HG02642 (cell line): ENCODE results near the gene TPK1.
A peak's percentile ranks its signal among the peaks of the same experiment; 100 is the strongest.

Source experiments
- ATAC-seq: cut with Tn5 transposase; IDR thresholded peaks from one replicate; pipeline ENCODE4 v1.9.1; 2021; ENCODE audit warnings: mild to moderate bottlenecking; ENCODE audit not compliant: unreplicated experiment, poor library complexity

The TPK1 gene

DNA sequence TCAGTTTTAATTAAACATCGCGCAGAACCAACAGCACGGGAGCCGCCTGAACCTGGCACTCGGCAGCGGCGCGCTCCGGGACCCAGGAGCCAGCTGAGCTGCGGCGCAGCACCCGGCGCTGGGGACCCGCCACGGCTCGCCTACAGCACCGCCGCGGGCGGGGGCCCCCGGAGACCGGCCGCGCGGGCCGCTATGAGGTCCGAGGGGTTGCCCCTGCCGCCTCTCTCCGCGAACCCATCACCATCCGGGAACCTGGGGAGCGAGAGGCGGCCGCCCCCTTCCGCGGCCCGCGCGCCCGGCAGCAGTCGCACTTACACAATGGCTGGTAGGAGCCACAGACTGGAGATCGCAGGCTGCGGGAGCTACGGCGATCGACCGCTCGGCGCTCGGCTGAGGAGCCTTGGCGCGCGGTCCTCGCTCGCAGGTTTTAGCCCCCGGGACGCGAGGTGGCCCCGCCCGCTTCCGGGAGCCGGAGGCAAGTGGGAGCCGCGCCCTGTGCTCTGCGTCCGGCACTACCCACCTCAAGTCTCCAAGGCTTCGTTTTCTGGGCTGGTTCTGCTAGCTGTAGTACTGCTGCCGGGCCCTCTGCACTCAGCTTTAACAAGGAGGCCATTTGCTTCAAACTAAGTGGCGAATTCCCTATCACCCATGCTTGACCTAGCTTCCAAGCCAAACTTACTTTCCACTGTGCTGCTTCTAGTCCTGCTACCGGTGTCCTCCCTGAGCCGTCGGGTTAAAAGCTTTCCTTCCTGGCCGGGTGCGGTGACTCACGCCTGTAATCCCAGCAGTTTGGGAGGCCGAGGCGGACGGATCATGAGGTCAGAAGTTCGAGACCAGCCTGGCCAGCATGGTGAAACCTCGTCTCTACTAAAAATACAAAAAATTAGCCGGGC lies at the start of gene TPK1:
Gene TPK1 (minus strand): TSS at position 402 of the 893 bp plus-strand sequence. CDS start 451 bp downstream, outside the sequence.
- peak; percentile 90 for ATAC-seq

DNA sequence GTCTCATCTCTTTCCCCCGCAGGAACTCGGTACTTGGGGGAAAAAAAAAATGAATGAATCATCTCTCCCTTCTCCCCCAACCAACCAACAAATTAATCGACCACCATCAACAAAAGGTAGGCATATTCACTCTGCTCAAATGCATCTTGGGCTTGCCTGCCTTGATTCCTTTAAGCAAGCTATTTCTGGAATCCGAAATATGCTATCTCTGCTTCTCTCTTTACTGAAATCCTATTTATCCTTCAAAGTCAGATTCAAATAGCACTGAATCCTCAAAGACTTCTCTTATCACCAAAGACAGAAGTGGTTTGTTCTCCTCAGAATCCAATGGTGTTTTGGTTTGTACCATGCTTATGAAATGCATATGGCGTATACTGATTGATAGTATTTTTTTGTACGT lies 49.6 kb upstream of the TPK1 start:
- no peak for ATAC-seq

DNA sequence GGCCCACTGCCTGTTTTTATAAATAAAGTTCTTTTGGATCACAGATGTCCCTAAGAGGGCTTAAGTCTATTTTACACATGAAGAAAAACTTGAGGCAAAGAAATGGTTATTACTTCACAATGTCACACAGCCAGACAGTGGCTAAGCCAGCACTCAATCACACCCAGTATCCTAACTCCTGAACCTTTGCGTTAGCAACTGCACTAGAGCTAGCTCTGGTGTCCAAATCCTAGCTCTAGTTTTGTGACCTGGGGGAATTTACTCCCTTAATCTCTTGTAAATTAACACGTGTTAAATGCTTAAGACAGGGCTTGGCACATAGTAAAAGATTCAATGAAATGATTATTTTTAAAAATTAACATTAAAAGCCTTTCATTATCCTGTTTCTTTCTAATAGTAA lies 49.0 kb upstream of the TPK1 start:
- no peak for ATAC-seq

DNA sequence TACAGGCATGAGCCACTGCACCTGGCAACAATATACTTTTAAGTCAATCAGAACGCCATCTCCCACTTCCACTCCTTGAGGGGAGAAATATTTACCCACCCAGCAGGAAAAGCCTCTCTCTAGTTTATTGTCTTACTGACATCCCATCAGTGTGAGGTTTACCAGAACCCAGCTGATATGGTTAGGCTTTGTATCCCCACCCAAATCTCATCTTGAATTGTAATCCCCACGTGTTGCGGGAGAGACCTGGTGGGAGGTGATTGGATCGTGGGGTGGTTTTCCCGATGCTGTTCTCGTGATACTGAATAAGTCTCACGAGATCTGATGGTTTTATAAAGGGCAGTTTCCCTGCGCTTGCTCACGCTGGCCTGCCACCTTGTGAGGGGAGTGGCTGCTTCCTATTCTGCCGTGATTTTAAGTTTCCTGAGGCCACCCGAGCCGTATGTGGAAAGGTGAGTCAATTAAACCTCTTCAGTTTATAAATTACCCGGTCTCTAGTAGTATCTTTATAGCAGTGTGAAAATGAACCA lies 37.5 kb upstream of the TPK1 start:
- ATAC-seq = no peak

DNA sequence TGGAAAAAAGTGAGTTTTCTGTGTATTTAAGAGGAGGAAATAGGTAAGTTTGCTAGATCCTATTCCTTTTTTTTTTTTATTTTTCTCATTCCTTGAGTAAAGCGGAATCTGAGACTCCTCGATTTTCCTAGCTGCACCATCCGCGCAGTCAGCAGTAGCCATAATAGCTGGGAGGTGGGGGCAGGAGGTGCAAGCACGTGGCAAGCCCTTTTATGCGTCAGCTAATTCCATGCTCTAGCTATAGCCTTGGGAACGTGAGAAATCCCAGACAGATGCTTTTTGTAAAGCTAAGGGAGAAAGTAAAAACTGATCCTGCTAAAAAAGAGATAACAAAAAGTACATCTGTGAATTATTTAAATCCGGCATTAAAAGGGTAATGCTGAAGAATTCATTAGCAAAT lies 33.2 kb upstream of the TPK1 start:
- ATAC-seq = no peak

DNA sequence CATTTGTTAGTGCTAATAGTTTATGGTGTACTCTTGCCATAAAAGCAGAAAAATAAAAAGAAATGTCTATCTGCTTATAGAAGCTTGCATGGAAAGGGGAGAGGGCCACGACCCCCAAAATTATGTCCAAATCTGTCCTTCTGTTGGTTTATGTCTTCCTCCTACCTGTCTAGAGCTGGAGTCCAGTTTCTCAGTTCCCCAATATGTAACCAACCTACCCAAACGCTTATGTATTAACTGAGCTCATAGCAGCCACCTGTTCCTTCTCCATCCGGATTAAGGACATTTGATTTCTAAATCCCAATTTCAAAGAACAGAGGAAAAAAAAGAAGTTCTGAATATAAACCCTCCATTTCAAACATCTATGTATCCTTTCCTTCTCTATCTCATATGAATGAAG lies 30.3 kb upstream of the TPK1 start:
- ATAC-seq = no peak

DNA sequence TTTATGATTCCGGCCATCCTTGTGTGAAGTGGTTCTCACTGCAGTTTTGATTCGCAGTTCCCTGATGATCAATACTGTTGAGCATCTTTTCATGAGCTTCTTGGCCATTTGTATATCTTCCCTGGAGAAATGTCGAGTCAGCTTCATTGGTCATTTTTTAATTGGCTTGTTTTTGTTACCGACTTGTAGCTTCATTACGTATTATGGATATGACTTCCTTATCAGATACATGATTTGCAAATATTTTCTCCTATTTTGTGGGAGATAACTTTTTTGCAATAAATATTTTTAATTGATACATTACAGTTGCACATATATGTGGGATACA lies 27.4 kb upstream of the TPK1 start:
- no peak for ATAC-seq

DNA sequence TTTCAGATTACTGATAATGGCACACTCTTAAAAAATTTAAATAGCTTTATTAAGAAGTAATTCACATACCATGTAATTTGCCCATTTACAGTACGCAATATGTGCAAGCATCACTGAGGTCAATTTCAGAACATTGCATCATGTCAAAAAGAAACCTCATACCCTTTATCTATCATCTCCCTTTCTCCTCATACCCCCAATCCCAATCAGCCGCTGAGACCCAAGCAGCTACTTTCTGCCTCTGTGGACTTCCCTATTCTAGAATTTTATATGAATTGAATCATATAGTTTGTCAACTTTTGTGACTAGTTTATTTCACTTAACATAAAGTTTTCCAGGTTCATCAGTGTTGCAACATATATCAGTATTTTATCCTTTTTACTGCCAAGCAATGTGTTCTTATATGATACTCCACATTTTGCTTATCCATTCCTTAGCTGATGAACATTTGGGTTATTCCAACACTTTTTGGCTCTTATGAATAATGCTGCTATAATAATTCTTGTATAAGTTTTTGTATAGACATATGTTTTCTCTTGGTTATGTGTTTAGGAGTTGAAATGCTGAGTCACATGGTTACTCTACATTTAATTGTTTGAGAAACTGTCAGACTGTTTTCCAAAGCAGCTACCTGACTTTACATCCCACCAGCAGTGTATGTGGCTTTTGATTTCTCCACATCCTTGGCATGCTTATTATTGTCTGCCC lies 26.9 kb upstream of the TPK1 start:
- ATAC-seq = no peak

DNA sequence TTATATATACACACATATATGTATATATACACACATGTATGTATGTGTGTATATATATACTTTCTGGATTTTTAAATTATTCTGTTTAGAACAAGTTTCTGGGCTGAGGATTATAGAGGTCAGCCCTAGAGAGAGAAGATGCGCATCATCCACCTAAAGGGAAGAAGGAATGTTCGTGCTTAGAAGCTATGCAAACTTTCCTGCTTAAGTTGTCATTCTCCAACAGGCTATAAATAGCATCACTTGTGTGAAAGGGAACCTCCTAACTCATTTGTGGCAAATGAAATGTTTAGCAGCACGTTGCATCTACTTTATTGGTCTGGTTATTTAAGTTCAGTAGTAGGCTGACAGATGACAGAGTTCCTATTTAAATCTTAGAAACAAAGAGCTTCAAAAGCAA lies 23.9 kb upstream of the TPK1 start:
- no peak for ATAC-seq

DNA sequence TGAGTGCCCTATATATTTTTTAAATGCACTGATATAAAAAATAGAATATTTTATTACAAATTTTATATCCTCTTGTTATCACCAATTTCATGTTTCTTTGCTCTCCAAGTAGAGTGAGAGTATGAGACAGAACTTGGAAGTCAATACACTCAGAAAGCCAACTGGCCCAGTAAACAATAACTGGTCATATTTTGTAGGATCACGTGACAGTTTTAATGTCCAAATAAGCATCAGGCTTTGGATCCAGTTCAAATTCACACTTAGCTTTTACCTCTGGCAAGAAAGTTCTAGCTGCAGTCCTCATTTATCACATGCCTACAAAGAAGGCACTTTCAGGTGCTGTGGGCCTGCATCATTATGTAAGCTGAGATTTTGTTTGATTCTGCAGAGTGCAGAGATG lies 21.6 kb upstream of the TPK1 start:
- no peak for ATAC-seq

DNA sequence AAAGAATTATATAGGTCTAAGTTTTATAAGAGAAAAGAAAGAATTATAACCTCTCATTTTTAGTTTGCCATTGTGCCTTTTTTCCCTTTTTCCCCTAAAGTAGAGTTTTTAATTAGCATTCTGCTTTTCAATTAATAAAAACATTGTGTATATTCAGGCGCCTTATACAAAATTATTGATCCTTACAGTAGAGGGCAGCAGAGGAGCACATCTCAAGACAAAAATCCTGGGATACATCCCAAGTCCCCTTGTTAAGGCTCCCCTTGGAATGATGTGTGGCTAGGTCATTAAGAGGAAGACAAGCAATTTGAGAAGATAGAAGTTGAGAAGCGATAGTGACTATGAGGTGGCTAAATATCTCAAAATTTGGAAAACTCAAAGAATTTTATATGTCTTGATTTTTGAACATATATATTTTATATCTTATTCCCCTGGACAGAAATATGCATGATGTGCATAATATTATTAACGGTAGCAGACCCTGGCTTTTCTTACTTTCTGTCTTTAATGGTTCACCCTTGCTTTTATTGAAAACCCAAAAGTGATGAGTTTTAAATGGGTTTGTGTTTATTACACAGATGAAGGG lies 19.1 kb upstream of the TPK1 start:
- ATAC-seq = no peak

DNA sequence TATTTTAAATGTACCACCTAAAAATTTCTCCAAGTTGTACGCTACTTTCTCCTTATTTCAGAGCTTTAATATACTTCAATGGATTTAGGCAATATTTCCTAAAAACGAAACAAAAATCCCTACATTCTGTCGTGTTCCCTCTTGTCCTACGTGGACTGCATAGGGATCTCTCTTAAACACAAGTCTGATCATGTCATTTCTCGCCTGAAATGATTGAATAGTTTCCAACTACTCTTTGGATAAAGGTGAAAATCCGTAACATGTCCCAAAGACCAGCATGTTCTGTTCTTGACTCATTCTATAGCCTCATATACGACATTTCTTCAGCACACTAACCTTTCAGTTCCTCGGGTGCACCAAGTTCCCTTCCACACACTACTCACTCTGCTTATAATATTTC lies 17.7 kb upstream of the TPK1 start:
- ATAC-seq = no peak

DNA sequence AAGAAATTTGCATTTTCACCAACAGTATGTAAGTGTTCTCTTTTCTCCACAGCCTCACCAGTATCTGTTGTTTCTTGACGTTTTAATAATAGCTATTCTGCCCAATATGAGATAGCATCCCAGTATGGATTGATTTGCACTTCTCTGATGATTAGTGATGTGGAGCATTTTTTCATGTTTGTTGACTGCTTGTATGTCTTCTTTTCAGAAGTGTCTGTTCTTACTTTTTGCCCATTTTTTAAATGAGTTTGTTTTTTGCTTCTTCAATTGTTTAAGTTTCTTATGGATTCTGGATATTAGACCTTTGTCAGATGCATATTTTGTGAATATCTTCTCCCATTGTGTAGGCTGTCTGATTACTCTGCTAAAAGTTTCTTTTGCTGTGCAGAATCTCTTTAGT lies 12.2 kb upstream of the TPK1 start:
- ATAC-seq = no peak

DNA sequence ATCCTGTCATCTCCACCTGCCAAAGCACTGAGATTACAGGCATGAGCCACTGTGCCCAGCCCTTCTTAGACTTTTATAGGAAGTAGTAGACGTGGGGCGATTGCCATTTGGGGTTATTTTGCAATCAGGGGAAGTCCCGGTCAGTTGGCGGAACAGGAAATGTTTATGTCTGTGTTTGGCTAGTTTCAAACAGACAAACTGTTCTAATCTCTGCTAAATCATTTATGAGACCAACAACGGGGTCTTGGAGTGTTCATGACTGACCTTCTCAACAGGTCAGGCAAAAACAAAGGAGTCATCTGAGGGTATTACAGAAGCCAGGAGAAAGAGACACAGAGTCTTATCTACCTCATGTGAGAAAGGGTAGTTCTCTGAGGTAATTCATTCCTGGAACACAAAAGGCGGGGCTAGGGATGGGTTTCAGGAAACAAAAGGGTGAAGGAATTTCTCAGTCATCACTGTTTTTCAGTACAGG lies 6.6 kb upstream of the TPK1 start:
- ATAC-seq = peak; percentile 93

DNA sequence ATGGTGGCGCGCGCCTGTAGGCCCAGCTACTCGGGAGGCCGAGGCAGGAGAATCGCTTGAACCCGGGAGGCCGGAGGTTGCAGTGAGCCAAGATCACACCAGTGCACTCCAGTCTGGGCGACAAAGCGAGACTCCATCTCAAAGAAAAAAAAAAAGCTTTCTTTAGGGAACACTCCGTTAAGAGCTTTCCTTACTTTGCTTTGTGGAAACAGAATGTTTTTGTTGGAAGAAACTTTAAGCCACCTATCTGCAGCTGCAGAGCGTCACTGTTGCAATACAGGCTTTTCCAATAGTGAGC lies 641 bp upstream of the TPK1 start:
- ATAC-seq = no peak

DNA sequence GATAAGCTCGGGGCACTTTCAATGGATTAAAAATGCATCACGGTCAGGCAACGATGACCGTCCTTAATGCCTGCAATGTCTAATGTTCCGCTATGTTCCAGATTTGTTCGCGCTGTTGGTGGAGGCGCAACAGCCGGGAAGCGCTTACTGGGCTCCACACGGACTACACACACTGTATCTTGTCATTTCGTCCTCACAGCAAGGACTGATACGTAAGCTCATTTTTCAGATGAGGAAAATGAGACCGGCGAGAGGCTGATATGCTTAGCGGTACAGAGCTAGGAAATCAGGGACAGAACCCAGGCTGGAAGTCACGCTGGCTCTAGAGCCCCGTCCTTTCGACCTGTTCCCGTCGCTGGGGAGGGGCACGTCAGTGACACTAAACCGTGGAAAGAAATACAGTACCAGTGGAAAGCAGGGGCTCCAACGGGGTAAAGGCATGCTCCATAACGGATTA lies 670 bp downstream of the TPK1 start:
- peak; percentile 42 for ATAC-seq

DNA sequence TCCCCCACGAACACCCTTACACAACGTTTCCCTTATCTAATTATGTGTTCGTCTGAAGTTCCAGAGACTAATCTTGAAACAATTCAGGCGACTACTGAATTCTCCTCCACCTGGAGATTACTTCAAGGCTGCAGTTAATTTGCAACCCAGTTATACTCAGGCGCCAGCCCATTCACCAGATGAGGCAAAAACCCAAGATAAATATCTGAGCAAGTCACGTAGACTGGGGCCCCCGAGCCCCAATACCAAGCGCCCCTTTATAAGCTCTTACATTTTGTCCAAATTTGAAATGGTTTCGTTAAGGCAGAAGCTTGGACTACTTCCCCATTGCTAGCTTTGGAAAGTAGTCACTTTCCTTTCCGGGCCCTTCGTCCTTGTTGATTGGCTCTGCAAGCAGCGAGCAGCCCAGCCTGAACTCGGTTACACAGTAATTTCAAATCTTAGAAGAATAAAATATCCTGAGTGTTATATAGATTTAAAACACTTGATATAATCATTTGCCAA lies 1.2 kb downstream of the TPK1 start:
- ATAC-seq = peak; percentile 29

DNA sequence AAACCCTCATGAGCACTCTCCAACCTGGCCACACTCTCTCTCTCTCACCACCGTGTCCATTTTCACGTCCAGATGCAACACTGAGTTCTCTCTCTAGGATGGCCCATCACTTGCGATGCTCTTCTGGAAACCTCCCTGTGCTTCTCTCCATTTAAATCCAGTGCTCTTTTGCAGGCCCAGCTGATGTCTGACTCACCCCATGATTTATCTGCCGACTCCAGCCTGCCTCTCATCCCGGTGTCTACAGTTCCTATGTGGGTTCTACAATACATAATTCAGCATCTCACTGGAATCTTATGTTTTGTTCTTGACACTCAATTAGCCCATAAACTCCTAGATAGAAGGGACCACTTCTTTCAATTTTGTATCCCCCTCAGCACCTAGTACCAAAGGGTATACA lies 5.0 kb downstream of the TPK1 start:
- ATAC-seq = no peak

DNA sequence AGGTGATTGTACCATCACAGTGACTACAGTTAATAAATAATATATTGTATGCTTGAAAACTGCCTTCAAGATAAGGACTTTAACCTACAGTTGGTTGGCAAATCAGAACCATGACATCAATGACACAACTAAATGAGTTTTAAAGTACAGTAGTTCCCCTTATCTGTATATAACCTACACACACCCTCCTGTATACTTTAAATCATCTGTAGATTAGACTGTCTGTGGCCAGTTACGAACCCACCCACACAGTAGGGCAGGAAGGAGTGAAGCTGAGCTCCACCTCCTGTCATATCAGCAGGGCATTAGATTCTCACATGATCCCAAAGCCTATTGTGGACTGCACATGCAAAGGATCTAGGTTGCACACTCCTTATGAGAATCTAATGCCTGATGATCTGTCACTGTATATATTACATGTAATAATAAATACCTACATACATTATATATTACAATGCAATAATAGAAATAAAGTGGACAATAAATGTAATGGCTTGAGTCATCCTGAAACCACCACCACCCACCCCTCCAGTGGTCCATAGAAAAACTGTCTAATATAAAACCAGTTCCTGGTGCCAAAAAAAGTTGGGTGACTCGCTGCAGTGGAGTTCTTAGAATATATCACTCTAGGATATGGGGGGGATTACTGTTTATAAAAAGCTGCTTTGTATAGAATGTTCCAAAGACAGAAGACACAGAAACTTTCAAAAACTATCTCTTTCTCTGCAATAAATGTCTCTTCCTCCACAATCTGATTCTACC lies 5.6 kb downstream of the TPK1 start:
- no peak for ATAC-seq

DNA sequence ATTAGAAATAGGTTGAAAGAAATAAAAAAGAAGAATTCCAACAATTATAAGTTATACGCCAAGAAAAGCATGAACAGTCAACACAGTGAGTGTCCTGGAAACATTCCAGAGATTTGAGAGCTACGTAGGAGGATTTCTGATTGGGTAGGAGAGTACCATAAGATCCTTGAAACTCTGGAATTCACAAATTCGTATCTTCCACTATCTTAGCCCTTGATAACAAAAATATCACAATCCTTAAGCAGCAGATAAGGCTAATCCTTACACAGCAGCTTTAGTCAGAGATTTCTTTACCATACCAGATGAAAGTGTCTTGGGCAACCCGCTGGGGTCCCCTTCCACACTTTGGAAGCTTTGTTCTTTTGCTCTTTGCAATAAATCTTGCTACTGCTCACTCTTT lies 8.2 kb downstream of the TPK1 start:
- ATAC-seq = no peak
